Stimulated activated CD4-positive, alpha-beta T cell treated with anti-CD3 and anti-CD28 coated beads, Interleukin-2, amount 100 ng/mL, for 4 hours (primary cell): ENCODE results near the gene CDK14.
"Not testable (repeated sequence)": the region's sequence is repeated elsewhere in the genome, so short reads cannot be mapped to it uniquely, and the experiment has no call there.

Experiments
- DNase-seq: peaks from one replicate; pipeline ENCODE4 v3.0.0-alpha.2; 2020; ENCODE audit warnings: low read depth

CDK14 gene

GRCh38 chr7:90897961-90898469, 301.9 kb downstream of the CDK14 start:
- DNase-seq, result no peak

GRCh38 chr7:90900628-90901356, 304.7 kb downstream of the CDK14 start:
- no peak for DNase-seq

- no peak for DNase-seq
Observed at GRCh38 chr7:90903841-90904240, 307.7 kb downstream of the CDK14 start.

GRCh38 chr7:90910136-90910535, 314.0 kb downstream of the CDK14 start:
- DNase-seq, result no peak

- DNase-seq, result no peak
Observed at GRCh38 chr7:90916319-90916718, 320.2 kb downstream of the CDK14 start.

- DNase-seq, result no peak
Observed at GRCh38 chr7:90917539-90917938, 321.4 kb downstream of the CDK14 start.

GRCh38 chr7:90918303-90918702, 322.2 kb downstream of the CDK14 start:
- DNase-seq, result no peak

GRCh38 chr7:90919816-90920215, 323.7 kb downstream of the CDK14 start:
- DNase-seq, result no peak

GRCh38 chr7:90920336-90920735, 324.2 kb downstream of the CDK14 start:
- no peak for DNase-seq

- no peak for DNase-seq
Observed at GRCh38 chr7:90923541-90923997, 327.4 kb downstream of the CDK14 start.

GRCh38 chr7:90928700-90929424, 332.7 kb downstream of the CDK14 start:
- DNase-seq, result not testable (repeated sequence)

- no peak for DNase-seq
Observed at GRCh38 chr7:90931986-90932916, 336.1 kb downstream of the CDK14 start.

- DNase-seq, result no peak
Observed at GRCh38 chr7:90933041-90933440, 336.9 kb downstream of the CDK14 start.

- DNase-seq, result no peak
Observed at GRCh38 chr7:90933984-90934383, 337.9 kb downstream of the CDK14 start.

GRCh38 chr7:90938371-90938770, 342.2 kb downstream of the CDK14 start:
- DNase-seq, result no peak

GRCh38 chr7:90939666-90940065, 343.5 kb downstream of the CDK14 start:
- no peak for DNase-seq

GRCh38 chr7:90944021-90944420, 347.9 kb downstream of the CDK14 start:
- no peak for DNase-seq

- DNase-seq, result no peak
Observed at GRCh38 chr7:90945104-90945787, 349.1 kb downstream of the CDK14 start.

- DNase-seq, result no peak
Observed at GRCh38 chr7:90946730-90947501, 350.8 kb downstream of the CDK14 start.

GRCh38 chr7:90948085-90948484, 352.0 kb downstream of the CDK14 start:
- DNase-seq, result no peak

GRCh38 chr7:90951229-90951628, 355.1 kb downstream of the CDK14 start:
- DNase-seq, result no peak
